HG03521 (cell line): ENCODE data around the gene TMEM89.

ENCODE experiments used
- ATAC-seq: cut with Tn5 transposase; IDR thresholded peaks from one replicate; pipeline ENCODE4 v1.9.1; 2021; ENCODE audit warnings: mild to moderate bottlenecking, moderate library complexity; ENCODE audit not compliant: unreplicated experiment

TMEM89 gene

GRCh38 chr3:48593337-48593736, 28.2 kb downstream of the TMEM89 start:
- no peak for ATAC-seq

DNA sequence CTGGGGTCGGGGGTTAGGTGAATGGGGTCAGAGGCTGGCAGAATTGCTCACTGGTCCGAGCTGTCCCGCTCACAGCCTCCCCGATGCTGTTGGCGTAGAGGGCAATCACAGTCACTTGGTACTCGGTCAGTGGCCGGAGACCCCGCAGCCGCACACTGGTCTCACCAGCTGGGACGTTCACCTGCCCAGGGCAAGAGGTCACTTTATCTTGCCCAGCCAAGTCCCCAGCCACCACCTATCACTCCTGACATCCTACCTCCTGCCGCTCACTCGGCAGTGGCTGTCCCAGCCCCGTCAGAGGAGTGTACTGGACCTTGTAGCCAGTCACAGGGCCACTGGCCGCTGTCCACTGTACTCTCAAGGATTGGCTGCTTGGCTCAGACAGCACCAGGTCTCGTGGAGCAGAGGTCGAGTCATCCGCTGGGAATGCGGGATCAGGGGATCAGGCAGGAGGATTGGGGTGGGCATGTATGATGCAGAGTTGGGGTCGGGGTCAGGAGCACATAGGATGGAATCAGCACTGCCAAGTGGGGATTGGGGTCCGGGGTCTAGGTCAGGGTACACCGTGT, 29.0 kb downstream of the TMEM89 start:
- no peak for ATAC-seq

DNA sequence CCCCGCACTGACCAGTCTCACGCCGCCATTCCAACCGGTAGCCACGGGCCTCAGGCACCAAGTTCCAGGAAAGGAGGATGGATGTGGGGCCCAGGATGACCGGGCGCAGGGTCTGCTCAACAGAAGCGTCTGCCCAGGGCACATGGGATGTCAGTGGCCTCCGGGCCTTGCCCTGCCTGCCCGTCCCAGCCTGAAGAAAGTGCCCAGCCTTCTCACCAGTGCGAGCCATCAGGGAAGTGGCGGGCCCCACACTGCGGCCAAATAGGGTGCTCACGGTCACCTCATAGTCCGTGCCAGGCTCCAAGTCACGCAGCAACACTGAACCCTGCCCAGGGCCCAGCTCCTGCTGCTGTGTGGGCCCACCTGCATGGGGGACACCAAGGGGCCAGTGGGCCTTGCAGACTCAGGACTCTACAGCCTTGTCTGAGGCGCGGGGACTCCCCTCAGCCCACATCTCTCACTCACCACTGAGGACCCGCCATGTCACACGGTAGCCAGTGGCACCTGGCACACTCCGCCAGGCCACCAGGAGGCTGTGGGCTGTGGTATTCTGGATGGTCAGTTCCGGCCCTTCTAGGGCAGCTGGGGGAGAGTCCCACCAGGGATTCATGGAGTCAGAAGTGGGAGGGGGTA, 29.6 kb downstream of the TMEM89 start:
- ATAC-seq, result no peak

DNA sequence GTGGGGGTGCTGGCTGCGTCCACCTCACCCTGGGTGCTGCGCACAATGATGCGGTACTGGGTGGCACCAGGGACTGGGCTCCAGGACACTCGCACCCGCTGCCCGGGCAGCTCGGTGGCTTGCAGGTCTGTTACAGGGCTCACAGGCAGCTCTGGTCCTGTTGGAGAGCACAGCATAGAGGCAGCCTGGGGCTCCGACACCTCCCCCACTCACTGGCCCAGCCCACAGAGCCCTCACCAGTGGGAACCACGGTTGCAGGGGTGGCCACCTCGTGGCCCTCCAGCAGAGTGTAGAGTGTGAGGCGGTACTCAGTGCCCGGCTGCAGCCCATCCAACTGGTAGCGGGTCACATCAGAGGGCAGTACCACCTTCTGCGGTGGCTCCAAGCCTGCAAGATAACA, 30.1 kb downstream of the TMEM89 start:
- ATAC-seq, result no peak

- ATAC-seq, result no peak
Observed at GRCh38 chr3:48588230-48588629, 33.3 kb downstream of the TMEM89 start.

- ATAC-seq, result no peak
Observed at GRCh38 chr3:48587686-48588085, 33.9 kb downstream of the TMEM89 start.

DNA sequence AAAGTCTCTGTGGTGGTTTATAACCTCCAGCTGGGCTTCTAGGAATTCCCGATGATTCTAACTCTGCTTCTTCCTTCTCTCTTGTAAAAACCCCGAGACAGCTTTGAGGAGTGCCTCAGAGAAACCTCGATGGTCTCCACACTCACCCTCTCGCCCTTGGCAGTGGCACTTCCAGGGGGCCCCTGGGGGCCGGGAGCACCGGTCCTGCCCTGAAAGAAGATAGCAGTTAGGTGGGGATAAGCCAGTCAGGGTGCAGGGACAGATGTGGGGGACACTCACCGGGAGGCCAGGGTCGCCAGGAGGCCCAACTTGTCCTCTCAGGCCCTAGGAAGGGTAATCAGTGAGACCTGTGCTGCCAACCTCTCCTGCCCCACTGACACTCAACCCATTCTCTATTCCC, 36.2 kb downstream of the TMEM89 start:
- no peak for ATAC-seq

DNA sequence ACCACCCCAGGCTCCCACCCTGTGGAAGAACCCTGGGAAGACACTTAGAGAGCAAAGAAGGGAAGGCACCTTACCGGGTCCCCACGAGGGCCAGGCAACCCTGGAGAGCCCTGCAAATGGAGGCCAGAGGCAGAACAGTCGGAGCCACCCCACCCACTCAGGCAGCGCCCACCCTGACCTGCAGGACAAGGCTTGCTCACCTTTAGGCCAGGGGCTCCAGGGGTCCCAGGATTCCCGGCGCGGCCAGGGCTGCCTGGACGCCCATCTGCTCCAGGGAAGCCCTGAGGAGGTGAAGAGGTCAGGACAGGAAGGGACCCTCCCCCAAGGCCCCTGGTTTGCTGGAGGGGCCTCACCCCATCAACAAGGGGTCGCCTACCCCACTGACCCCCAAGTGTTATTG, 36.7 kb downstream of the TMEM89 start:
- no peak for ATAC-seq

DNA sequence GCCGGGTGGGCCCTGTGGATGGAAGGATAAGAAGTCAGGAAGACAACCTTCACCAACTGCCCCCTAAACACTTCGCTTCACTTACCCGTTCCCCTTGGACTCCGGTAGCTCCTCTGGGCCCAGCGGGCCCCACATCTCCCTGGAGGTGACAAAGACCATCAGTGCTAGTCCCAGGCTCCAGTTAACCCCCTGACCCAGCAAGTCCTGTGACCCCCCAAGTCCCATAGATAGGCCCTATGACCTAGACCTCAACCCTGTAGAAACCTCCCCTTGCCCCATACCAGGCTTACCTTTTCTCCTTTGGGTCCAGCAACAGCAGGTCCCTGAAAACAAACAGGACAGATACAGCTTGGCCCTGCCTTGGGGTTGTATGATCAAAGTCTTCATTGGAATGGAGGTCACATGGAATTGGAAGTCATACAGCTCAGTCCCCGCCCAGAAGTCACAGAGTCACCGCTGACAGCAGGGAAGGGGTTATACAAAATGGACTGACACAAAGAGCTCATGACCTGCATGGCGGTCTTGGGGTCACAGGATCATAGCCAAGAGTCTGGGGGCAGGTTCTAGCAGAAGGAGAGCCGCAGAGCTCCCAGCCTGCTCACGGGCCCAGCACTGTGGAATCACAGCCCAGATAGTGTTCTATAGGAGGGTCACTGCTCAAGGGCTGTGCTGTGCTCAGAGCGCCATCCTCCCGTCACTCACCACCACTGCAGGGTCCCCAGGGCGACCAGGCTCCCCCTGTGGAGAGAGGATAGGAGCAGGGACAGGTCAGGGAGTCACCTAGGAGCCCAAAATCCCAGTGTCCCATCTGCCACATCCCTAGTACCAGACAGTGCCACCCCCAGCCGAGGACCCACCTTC, 39.7 kb downstream of the TMEM89 start:
- ATAC-seq, result no peak

DNA sequence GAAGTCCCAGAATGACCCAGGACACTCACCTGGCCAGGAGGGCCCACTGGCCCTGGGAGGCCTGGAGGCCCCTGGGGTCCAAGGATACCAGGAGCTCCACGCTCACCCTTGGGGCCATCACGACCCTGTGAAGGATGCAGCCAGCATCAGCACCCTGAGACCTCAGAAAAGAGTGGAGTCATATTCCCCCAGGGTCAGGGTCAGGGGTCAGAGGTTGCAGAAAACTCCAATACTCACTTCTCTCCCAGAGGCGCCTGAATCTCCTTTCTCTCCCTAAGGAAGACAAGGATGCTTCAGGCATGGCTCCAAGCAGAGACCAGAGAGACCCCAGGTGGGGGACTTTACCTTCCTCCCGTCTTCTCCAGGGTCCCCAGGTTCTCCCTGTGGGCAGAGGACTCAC, 44.9 kb downstream of the TMEM89 start:
- ATAC-seq, result no peak

- ATAC-seq, result no peak
Observed at GRCh38 chr3:48575366-48575765, 46.2 kb downstream of the TMEM89 start.

- ATAC-seq, result no peak
Observed at GRCh38 chr3:48573973-48574585, 47.5 kb downstream of the TMEM89 start.

DNA sequence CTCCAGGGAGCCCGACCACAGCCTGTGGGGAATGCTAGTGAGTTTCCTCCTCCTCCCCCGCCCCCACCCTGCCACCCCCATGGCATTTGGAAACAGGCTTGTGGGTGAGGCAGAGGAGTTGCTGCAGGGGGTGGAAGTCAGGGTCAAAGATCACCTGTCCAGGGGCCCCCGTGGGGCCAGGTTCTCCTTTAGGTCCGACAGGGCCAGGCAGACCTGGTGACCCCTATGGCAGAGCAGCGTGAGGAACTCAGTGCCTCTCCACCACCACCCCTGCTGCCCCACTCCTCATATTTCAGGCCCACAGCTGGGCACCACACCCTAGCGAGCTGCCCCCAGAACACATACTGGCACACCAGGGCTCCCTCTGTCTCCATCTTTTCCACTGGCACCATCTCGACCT, 49.1 kb downstream of the TMEM89 start:
- ATAC-seq, result no peak

GRCh38 chr3:48571938-48572337, 49.6 kb downstream of the TMEM89 start:
- no peak for ATAC-seq
